Measurements from ENCODE around the gene SMG9.
"Not testable (repeated sequence)": the region's sequence is repeated elsewhere in the genome, so short reads cannot be mapped to it uniquely, and the experiment has no call there.

The SMG9 gene

GRCh38 chr19:43687660-43687997 lies 67.1 kb downstream of the SMG9 start:
- FAIRE-seq, result no peak

GRCh38 chr19:43684326-43684725 lies 70.4 kb downstream of the SMG9 start:
- FAIRE-seq, result no peak

GRCh38 chr19:43683905-43684304 lies 70.9 kb downstream of the SMG9 start:
- no peak for FAIRE-seq

- FAIRE-seq, result no peak
Observed at GRCh38 chr19:43682824-43683661, 71.7 kb downstream of the SMG9 start.

- FAIRE-seq, result not testable (repeated sequence)
Observed at GRCh38 chr19:43682269-43682668, 72.5 kb downstream of the SMG9 start.

GRCh38 chr19:43681821-43682220 lies 72.9 kb downstream of the SMG9 start:
- FAIRE-seq, result no peak

GRCh38 chr19:43678512-43679261 lies 76.1 kb downstream of the SMG9 start:
- FAIRE-seq, result no peak

All from colon (tissue), 2 donors.